Measurements from ENCODE around the gene ANO7. TPM values are rescaled to one million over a fixed set of nuclear protein-coding genes. Genes with fewer than 3 reads are reported as not detected.
A peak's percentile ranks its signal among the peaks of the same experiment; 100 is the strongest.

ANO7 gene
- total and polyA plus RNA-seq, 8 donors = 1.3 to 2.8 (median 2.1) TPM

DNA sequence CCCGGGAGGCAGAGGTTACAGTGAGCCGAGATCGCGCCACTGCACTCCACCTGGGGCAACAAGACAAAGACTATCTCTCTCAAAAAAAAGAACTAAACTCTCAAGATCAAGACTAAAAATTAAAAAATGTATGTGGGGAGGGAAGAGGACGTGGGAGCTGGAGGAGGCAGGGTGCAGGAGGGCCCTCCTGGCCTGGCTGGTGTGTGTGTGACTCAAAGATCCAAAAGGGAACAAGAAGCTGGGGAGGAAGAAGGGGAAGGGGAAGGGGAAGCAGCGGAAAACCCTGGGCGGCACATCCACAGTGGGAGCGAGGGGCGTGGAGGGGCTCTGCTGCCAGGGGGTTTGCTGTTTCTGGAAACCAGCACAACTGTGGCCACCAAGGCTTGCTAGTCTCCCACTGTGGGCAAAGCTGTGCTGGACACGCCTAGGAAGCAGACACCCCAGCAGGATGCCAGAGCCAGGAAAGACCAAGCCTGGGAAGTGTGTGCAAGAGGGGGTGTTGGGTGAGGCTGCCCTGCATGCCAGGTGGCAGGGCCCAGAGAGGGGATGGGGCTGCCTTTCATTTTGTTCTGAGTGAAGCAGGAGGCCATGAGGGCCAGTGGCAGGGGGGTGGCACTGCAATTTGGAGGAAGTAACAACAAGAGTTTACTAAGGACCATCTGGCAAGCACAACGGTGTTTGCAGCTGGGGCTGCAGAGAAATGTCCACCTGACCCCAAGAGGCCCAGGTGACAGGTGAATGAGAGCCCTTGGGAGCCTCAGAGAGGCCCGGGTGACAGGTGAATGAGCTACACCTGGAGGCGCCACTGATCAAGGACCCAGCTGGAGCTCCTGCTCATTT is 44.5 kb downstream of the ANO7 start:
- TF ChIP-seq, protein P1, sequence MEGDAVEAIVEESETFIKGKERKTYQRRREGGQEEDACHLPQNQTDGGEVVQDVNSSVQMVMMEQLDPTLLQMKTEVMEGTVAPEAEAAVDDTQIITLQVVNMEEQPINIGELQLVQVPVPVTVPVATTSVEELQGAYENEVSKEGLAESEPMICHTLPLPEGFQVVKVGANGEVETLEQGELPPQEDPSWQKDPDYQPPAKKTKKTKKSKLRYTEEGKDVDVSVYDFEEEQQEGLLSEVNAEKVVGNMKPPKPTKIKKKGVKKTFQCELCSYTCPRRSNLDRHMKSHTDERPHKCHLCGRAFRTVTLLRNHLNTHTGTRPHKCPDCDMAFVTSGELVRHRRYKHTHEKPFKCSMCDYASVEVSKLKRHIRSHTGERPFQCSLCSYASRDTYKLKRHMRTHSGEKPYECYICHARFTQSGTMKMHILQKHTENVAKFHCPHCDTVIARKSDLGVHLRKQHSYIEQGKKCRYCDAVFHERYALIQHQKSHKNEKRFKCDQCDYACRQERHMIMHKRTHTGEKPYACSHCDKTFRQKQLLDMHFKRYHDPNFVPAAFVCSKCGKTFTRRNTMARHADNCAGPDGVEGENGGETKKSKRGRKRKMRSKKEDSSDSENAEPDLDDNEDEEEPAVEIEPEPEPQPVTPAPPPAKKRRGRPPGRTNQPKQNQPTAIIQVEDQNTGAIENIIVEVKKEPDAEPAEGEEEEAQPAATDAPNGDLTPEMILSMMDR (IDR thresholded peaks at IDR 0.05) = no peak
- no peak overlapping the region for H3K27ac ChIP-seq

DNA sequence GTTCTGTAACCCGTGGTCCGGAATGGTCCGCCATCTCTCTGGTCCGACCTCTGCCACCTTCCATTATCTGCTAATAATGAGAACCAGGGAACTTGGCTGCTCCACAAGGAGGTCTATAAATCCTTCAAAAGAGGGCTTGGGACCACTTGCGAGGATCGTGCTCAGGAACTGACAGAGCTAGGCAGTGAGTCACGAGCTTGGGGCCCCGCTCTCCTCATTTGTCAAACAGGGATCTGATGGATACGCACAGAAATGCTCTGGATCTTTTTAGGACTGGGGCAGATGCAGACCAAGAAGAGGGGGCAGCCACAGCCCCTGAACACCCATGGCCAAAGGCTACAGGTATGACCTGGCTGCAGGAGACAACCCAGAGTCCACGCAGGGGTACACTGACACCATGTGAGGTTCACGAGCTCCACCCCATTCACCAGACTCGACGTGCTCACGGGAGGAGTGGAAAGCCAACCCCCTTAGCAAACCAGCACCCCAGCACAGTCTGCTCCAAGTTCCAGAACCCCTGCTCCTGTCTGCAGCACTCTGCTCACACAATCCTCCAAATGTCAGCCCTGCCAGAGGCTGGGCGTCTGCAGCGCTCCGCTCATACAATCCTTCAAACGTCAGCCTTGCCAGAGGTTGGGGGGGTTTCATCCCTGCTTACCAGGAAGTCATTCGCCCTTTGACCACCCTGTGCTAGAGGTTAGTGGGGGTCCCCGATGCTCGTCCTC is 45.8 kb downstream of the ANO7 start:
- H3K4me3 ChIP-seq = no peak overlapping the region
- peaks cover 0 to 100% of the 10 kb centered on the region in 2 donors for H3K36me3 ChIP-seq
- DNase-seq (peak in 1 of 4 donors; percentile 39), ATAC-seq (no peak)
- no peaks in the 10 kb centered on the region for H3K4me1 ChIP-seq
- H3K27me3 ChIP-seq = no peaks in the 10 kb centered on the region
- TF ChIP-seq, protein P1 (IDR thresholded peaks at IDR 0.05) = no peak
- no peak overlapping the region for H3K27ac ChIP-seq
- no peaks in the 10 kb centered on the region for H3K9me3 ChIP-seq
- intact Hi-C loops (cut with DNase I) = no loop called here

More for the DNA sequence above, 44.5 kb downstream of the ANO7 start:
- Histone ChIP-seq H3K27me3 (no peaks in the 10 kb centered on the region), H3K36me3 (peaks cover 0 to 100% of the 10 kb centered on the region in 2 donors), H3K4me3 (no peak overlapping the region), H3K4me1 (no peaks in the 10 kb centered on the region), H3K9me3 (no peaks in the 10 kb centered on the region)
- ATAC-seq (peak; percentile 12), DNase-seq (peak in 1 of 4 donors; percentile 36)
- intact Hi-C loops (cut with DNase I) = no loop called here

DNA sequence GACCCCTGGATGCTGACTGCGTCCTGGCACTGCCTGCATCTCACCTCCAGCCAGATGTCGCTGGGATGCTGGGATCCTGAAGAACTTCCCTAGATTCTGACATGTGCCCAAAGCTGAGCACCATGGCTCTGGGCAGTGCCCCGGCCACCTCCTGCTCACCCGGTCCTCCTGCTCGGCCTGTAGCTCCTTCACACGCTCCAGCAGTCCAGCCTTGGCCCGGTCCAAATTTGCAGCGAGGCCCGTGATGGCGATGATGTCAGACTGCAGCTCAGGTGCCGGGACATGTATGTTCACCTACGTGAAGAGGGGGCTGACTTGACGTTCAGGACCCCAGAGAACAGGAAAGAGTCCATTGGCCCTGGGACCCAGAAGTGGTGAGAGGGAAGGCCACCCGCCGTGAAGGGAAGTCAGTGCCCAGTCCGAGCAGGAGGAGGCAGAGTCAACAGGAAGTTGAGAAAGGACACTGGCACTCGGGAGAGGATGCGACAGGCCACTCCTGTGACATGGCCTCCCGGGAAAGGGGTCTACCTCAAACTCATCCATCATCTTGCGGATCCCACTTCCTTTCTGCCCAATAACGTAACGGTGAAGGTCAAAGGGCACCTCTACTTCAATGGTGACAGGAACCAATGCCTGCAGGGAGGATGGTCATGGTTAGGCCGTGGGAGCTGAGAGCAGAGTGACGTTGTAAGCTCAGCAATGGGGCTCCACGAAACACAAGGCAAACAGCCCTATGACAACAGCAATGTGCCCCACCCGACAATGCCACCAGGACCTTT is 46.7 kb downstream of the ANO7 start:
- Histone ChIP-seq H3K4me3 (no peak overlapping the region), H3K4me1 (no peaks in the 10 kb centered on the region), H3K36me3 (peaks cover 0 to 100% of the 10 kb centered on the region in 2 donors), H3K9me3 (no peaks in the 10 kb centered on the region), H3K27ac (no peak overlapping the region), H3K27me3 (no peaks in the 10 kb centered on the region)
- DNase-seq (peak in 1 of 4 donors; percentile 68), ATAC-seq (no peak)
- intact Hi-C loops (cut with DNase I) = no loop called here
- TF ChIP-seq, protein P1 (IDR thresholded peaks at IDR 0.05) = no peak

DNA sequence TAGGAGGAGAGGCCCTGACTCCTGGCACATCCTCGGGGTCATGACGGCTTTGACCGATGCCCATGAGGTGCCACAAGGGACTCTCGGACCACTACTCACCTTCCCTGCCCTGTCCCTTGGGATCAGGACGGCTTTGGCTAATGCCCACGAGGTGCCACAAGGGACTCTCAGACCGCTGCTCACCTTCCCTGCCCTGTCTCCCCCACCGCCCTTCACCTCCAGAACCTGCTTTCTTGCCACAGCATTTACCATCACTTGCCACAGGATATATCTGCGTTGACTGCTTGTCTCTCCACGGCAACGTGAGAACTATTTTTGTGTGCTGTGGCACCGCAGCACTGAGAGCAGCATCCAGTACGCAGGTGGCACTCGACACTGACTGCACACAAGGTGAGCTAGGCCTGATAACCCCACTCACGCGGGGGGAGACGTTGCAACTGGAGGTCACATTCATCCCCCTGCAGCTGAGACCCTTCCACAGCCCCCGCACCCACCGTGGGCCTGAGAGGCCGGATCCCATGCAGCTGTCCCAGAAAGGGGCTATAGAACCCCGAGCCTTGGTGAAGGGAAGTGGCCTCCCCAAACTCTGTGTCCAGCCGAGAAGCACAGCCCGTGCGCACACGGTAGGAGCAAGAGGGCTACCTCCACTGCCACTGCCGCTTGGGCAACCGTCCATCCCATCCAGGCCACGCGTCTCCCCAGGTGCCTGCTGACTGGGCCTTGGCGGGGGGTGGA is 47.5 kb downstream of the ANO7 start:
- no peak overlapping the region for H3K27ac ChIP-seq
- DNase-seq (peak in 1 of 4 donors; percentile 45), ATAC-seq (no peak)
- peaks cover 0 to 100% of the 10 kb centered on the region in 2 donors for H3K36me3 ChIP-seq
- no peak overlapping the region for H3K4me3 ChIP-seq
- intact Hi-C loops (cut with DNase I) = no loop called here
- TF ChIP-seq, protein P1 (IDR thresholded peaks at IDR 0.05) = no peak
- H3K27me3 ChIP-seq = no peaks in the 10 kb centered on the region
- H3K9me3 ChIP-seq = no peaks in the 10 kb centered on the region
- no peaks in the 10 kb centered on the region for H3K4me1 ChIP-seq

Measured in left lung (tissue), 10 donors.